Astrocyte (in vitro differentiated cells and primary cell): ENCODE data around the gene IL17RE. TPM values are rescaled to one million over a fixed set of nuclear protein-coding genes. Genes with fewer than 3 reads are reported as not detected.

Experiments used
- DNase-seq: peaks from one replicate; pipeline ENCODE4 v3.0.0-alpha.2; 2010; ENCODE audit warnings: low read depth
- FAIRE-seq: peaks from 2 replicates; lab custom pipeline; 2011; peaks lifted over from hg19 to GRCh38; lab: Jason Lieb, UNC
- H2AFZ ChIP-seq: 2 replicates; pipeline ENCODE4 v1.6.0; 2012; ENCODE audit warnings: low read depth, low read length, inconsistent platforms
- H3K27ac ChIP-seq: 2 replicates; pipeline ENCODE4 v1.5.1; 2011; ENCODE audit warnings: low read depth, low read length, inconsistent platforms
- H3K27me3 ChIP-seq: 2 replicates; pipeline ENCODE4 v1.6.0; 2011; ENCODE audit warnings: low read length, inconsistent platforms; ENCODE audit not compliant: insufficient read depth
- H3K36me3 ChIP-seq: 2 replicates; pipeline ENCODE4 v1.5.1; 2011; ENCODE audit warnings: low read length, inconsistent platforms; ENCODE audit not compliant: insufficient read depth
- H3K4me1 ChIP-seq: 2 replicates; pipeline ENCODE4 v1.5.1; 2011; ENCODE audit warnings: low read length, inconsistent platforms; ENCODE audit not compliant: insufficient read depth
- H3K4me2 ChIP-seq: 2 replicates; pipeline ENCODE4 v1.6.0; 2012; ENCODE audit warnings: low read length, inconsistent platforms
- H3K4me3 ChIP-seq: 2 replicates; pipeline ENCODE4 v1.5.1; 2011; ENCODE audit warnings: low read depth, mild to moderate bottlenecking, low read length, inconsistent platforms; ENCODE audit not compliant: insufficient read depth
- H3K79me2 ChIP-seq: 2 replicates; pipeline ENCODE4 v1.6.0; 2012; ENCODE audit warnings: mild to moderate bottlenecking, low read length, inconsistent platforms; ENCODE audit not compliant: insufficient read depth
- H3K9ac ChIP-seq: 2 replicates; pipeline ENCODE4 v1.6.0; 2012; ENCODE audit warnings: mild to moderate bottlenecking, low read length, inconsistent platforms
- H3K9me3 ChIP-seq: 2 replicates; pipeline ENCODE4 v1.5.1; 2012; ENCODE audit warnings: low read depth, mild to moderate bottlenecking, low read length, inconsistent platforms; ENCODE audit not compliant: insufficient read depth
- H4K20me1 ChIP-seq: 2 replicates; pipeline ENCODE4 v1.6.0; 2012; ENCODE audit warnings: low read length, inconsistent platforms; ENCODE audit not compliant: insufficient read depth
- H3K27ac Mint-ChIP-seq: one replicate; pipeline ENCODE4 v1.8.0; 2021; ENCODE audit warnings: mild to moderate bottlenecking, mixed read lengths; ENCODE audit not compliant: unreplicated experiment
- H3K27me3 Mint-ChIP-seq: one replicate; pipeline ENCODE4 v1.8.0; 2021; ENCODE audit warnings: low read depth, mixed read lengths; ENCODE audit not compliant: unreplicated experiment
- H3K36me3 Mint-ChIP-seq: one replicate; pipeline ENCODE4 v1.8.0; 2021; ENCODE audit warnings: low read depth, mixed read lengths; ENCODE audit not compliant: unreplicated experiment
- H3K4me1 Mint-ChIP-seq: one replicate; pipeline ENCODE4 v1.8.0; 2021; ENCODE audit warnings: low read depth, mixed read lengths; ENCODE audit not compliant: unreplicated experiment
- H3K4me3 Mint-ChIP-seq: one replicate; pipeline ENCODE4 v1.8.0; 2021; ENCODE audit warnings: mild to moderate bottlenecking, moderate library complexity, mixed read lengths; ENCODE audit not compliant: unreplicated experiment
- H3K9me3 Mint-ChIP-seq: one replicate; pipeline ENCODE4 v1.8.0; 2021; ENCODE audit warnings: mild to moderate bottlenecking, mixed read lengths; ENCODE audit not compliant: unreplicated experiment
- CTCF ChIP-seq: IDR thresholded peaks from 2 replicates; pipeline ENCODE4 v1.5.1; 2011; ENCODE audit warnings: low read depth, mild to moderate bottlenecking, inconsistent platforms, low read length, moderate library complexity; ENCODE audit not compliant: insufficient read depth
- EZH2 ChIP-seq: IDR thresholded peaks from 2 replicates; pipeline ENCODE4 v1.6.1; 2012; ENCODE audit warnings: mild to moderate bottlenecking, low read length, inconsistent platforms; ENCODE audit not compliant: insufficient read depth
- total RNA-seq: library from RNA; stranded (reverse); gene quantifications from 2 replicates; pipeline ENCODE4 v1.2.1, GENCODE V29; 2021

IL17RE gene
- total RNA-seq, 1 donor from 2014 or later: 4.6 TPM

- Histone ChIP-seq H3K79me2 (no peaks in the 10 kb centered on the region), H3K27me3 (no peaks in the 10 kb centered on the region), H3K4me2 (no peak overlapping the region), H3K9ac (no peak overlapping the region), H3K27ac (no peak overlapping the region), H2AFZ (no peak overlapping the region), H3K9me3 (no peaks in the 10 kb centered on the region), H3K36me3 (no peaks in the 10 kb centered on the region), H3K4me3 (no peak overlapping the region), H4K20me1 (no peaks in the 10 kb centered on the region), H3K4me1 (no peaks in the 10 kb centered on the region)
- Mint-ChIP-seq H3K4me1 (no peaks in the 10 kb centered on the region), H3K36me3 (peaks cover 18% of the 10 kb centered on the region), H3K4me3 (no peak overlapping the region), H3K9me3 (no peaks in the 10 kb centered on the region), H3K27ac (no peak overlapping the region), H3K27me3 (no peaks in the 10 kb centered on the region)
- FAIRE-seq (no peak), DNase-seq (no peak)
- TF ChIP-seq CTCF: no peak
- no peak for TF ChIP-seq EZH2
These were observed 38.1 kb downstream of the IL17RE start for GRCh38 chr3:9940746-9941145.

GRCh38 chr3:9942164-9942563 is 39.5 kb downstream of the IL17RE start:
- H3K79me2 ChIP-seq: no peaks in the 10 kb centered on the region
- Mint-ChIP-seq H3K4me3 (no peak overlapping the region), H3K27ac (no peak overlapping the region), H3K27me3 (no peaks in the 10 kb centered on the region), H3K36me3 (peaks cover 15% of the 10 kb centered on the region), H3K9me3 (no peaks in the 10 kb centered on the region), H3K4me1 (no peaks in the 10 kb centered on the region)
- no peaks in the 10 kb centered on the region for H4K20me1 ChIP-seq
- no peak for TF ChIP-seq EZH2
- no peak for TF ChIP-seq CTCF
- H3K4me1 ChIP-seq: peaks cover 5% of the 10 kb centered on the region
- H3K36me3 ChIP-seq: no peaks in the 10 kb centered on the region
- no peaks in the 10 kb centered on the region for H3K9me3 ChIP-seq
- H3K27me3 ChIP-seq: no peaks in the 10 kb centered on the region
- no peak overlapping the region for H2AFZ ChIP-seq
- H3K27ac ChIP-seq: no peak overlapping the region
- FAIRE-seq (no peak), DNase-seq (no peak)
- no peak overlapping the region for H3K4me3 ChIP-seq
- no peak overlapping the region for H3K9ac ChIP-seq
- H3K4me2 ChIP-seq: no peak overlapping the region

- peaks cover 5% of the 10 kb centered on the region for H3K4me1 ChIP-seq
- no peaks in the 10 kb centered on the region for H3K27me3 ChIP-seq
- H3K36me3 ChIP-seq: no peaks in the 10 kb centered on the region
- no peak overlapping the region for H2AFZ ChIP-seq
- no peak overlapping the region for H3K27ac ChIP-seq
- DNase-seq (no peak), FAIRE-seq (no peak)
- no peak overlapping the region for H3K27ac Mint-ChIP-seq
- H3K4me3 ChIP-seq: no peak overlapping the region
- H3K9ac ChIP-seq: no peak overlapping the region
- H3K9me3 ChIP-seq: no peaks in the 10 kb centered on the region
- H3K36me3 Mint-ChIP-seq: peaks cover 15% of the 10 kb centered on the region
- H3K79me2 ChIP-seq: no peaks in the 10 kb centered on the region
- H3K27me3 Mint-ChIP-seq: peaks cover 2% of the 10 kb centered on the region
- H3K9me3 Mint-ChIP-seq: no peaks in the 10 kb centered on the region
- H3K4me3 Mint-ChIP-seq: no peak overlapping the region
- H3K4me2 ChIP-seq: no peak overlapping the region
- no peaks in the 10 kb centered on the region for H3K4me1 Mint-ChIP-seq
- H4K20me1 ChIP-seq: no peaks in the 10 kb centered on the region
- TF ChIP-seq EZH2 (no peak), CTCF (no peak)
These were observed 40.5 kb downstream of the IL17RE start for GRCh38 chr3:9942934-9943690.
